ENCODE data around the gene POLE4.

POLE4 gene

GRCh38 chr2:74991977-74992376 lies 33.5 kb downstream of the POLE4 start:
- FAIRE-seq (peak; percentile 85), DNase-seq (ENCODE audit: insufficient read length, low spot score) (peak; percentile 13)
- TF ChIP-seq POLR2A (IDR thresholded peaks at IDR 0.05; ENCODE audit: low read depth, low read length), result no peak

DNA sequence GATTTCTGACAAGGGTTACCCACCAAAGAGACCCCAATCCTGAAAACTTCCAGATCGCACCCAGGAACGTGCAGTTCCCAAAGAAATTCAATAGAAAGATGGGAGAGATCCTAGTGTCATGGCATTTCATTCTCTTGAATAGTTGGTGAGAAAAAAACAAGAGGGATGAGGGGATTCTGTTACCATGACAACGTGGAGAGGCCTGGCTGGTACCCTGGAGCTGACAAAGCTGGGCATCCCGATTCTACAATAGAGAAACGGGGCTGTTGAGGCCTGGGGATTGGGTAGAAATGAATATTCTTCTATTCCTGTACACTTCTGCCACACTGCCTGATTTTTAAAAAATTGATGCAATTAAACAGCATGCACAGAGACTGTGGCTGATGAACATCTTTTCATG lies 41.0 kb downstream of the POLE4 start:
- FAIRE-seq, result no peak
- no peak for DNase-seq (ENCODE audit: insufficient read length, low spot score)
- no peak for TF ChIP-seq POLR2A (IDR thresholded peaks at IDR 0.05; ENCODE audit: low read depth, low read length)

DNA sequence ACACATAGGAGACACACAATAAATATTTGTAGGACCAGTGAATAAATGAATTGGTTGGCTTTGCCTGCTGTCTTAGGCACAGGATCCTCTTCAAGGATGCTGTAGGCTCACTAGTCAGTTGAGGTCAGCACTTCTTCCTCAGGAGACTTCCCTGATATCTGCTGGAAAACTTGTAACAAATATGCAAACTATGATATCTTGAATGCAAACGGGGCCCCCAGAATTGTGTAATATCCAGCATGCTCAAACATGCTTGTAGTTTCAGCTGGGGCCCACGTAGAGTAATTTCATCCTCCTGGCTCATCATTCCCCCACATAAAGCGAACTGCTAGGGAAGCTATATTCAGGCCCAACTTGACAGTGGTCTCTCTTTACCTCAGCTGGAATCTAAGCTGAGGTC lies 43.6 kb downstream of the POLE4 start:
- DNase-seq (ENCODE audit: insufficient read length, low spot score) (no peak), FAIRE-seq (no peak)
- TF ChIP-seq POLR2A (IDR thresholded peaks at IDR 0.05; ENCODE audit: low read depth, low read length), result no peak

- TF ChIP-seq POLR2A (IDR thresholded peaks at IDR 0.05; ENCODE audit: low read depth, low read length), result no peak
- DNase-seq (ENCODE audit: insufficient read length, low spot score) (no peak), FAIRE-seq (no peak)
Observed at GRCh38 chr2:75003276-75003675, 44.8 kb downstream of the POLE4 start.

- no peak for TF ChIP-seq POLR2A (IDR thresholded peaks at IDR 0.05; ENCODE audit: low read depth, low read length)
- DNase-seq (ENCODE audit: insufficient read length, low spot score) (no peak), FAIRE-seq (no peak)
Observed at GRCh38 chr2:75003773-75004172, 45.3 kb downstream of the POLE4 start.

DNA sequence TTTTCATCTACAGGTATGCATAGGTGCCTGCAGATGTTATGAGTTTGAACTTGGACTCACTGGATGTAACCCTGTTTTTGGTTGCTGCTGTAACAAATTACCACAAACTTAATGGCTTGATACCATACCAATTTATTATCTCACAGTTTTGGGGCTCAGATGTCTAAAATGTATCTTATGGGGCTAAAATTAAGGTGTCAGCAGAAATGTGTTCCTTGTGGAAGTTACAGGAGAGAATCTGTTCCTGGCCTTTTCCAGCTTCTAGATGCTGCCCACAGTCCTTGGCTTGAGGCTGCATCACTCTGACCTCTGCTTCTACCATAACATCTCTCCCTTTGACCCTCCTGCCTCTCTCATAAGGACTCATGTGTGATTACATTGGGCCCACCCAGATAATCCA lies 47.6 kb downstream of the POLE4 start:
- DNase-seq (ENCODE audit: insufficient read length, low spot score), result no peak
- FAIRE-seq, result no peak
- TF ChIP-seq POLR2A (IDR thresholded peaks at IDR 0.05; ENCODE audit: low read depth, low read length), result no peak

DNA sequence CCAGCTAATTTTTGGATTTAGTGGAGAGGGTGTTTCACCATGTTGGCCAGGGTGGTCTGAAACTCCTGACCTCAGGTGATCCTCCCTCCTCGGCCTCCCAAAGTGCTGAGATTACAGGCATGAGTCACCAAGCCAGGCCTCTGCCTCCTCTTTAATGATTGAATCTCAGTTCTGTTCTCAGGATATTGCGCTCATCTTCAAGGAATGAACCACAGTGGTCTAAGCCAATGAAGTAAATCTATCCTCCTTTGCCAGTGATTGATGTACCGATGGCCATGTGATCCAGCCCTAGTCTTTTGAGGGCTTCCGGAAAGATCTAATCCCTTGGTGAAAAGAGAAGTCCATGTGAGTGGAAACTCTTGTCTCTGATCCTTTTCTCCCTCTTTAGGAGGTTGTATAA lies 48.6 kb downstream of the POLE4 start:
- TF ChIP-seq POLR2A (IDR thresholded peaks at IDR 0.05; ENCODE audit: low read depth, low read length), result no peak
- DNase-seq (ENCODE audit: insufficient read length, low spot score) (no peak), FAIRE-seq (no peak)

- DNase-seq (ENCODE audit: insufficient read length, low spot score), result no peak
Observed at GRCh38 chr2:75007819-75008218, 49.4 kb downstream of the POLE4 start.

DNA sequence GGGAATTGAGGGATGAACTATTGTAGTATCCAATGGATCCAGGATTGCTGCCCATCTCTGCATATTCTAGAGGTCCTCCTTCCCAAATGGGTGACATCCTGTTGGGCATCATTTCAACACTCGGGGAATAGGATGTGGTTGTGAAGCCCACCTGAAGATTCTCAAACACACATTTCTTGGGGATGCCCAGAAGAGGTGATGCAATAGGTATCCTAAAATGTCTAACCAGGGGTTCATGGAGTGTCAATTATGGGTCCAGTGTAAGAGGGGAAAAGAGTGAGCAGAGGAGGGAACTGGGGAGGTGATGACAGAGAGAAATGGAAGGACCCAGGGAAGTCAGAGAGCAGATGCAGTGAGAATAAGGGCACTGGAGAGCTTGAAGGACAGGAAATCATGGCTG lies 52.1 kb downstream of the POLE4 start:
- DNase-seq (ENCODE audit: insufficient read length, low spot score) (no peak), FAIRE-seq (no peak)
- no peak for TF ChIP-seq POLR2A (IDR thresholded peaks at IDR 0.05; ENCODE audit: low read depth, low read length)

More at GRCh38 chr2:75007819-75008218, 49.4 kb downstream of the POLE4 start:
- TF ChIP-seq POLR2A (IDR thresholded peaks at IDR 0.05; ENCODE audit: low read depth, low read length), result no peak
- no peak for FAIRE-seq

DNA sequence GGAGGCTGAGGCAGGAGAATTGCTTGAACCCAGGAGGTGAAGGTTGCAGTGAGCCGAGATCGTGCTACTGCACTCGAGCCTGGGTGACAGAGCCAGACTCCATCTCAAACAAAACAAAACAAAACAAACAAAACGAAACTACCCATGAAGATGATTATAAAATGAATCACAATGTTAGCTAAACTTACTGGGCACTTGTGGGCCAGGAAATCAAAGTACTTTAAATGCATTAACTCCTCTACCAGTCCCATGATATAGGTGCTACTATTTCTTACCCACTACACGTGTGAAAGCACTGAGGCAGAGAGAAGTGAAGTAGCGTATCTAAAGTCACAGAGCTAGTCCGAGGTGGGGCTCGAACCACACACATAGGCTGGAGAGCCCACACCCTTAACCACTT lies 53.6 kb downstream of the POLE4 start:
- FAIRE-seq (no peak), DNase-seq (ENCODE audit: insufficient read length, low spot score) (no peak)
- no peak for TF ChIP-seq POLR2A (IDR thresholded peaks at IDR 0.05; ENCODE audit: low read depth, low read length)

DNA sequence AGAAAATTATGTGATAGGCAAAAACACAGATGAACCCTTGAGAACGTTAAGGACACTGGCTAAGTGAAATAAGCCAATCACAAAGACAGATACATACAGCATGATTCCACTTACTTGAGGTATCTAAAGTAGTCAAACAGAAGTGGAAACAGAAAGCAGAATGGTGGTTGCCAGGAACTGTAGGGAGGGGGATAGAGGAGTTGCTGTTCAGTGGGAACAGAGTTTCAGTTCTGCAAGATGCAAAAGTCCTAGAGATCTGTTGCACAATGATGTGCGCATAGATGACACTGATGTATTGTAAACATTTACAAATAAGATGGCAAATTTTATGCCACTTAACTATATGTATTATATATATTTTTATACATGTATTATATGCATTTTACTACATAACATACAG lies 59.7 kb downstream of the POLE4 start:
- no peak for TF ChIP-seq POLR2A (IDR thresholded peaks at IDR 0.05; ENCODE audit: low read depth, low read length)
- FAIRE-seq (no peak), DNase-seq (ENCODE audit: insufficient read length, low spot score) (no peak)

All from H54 (cell line).